ENCODE measurements around the gene KRT32. TPM values are rescaled to one million over a fixed set of nuclear protein-coding genes. Genes with fewer than 3 reads are reported as not detected.

KRT32 gene
- total RNA-seq, 1 donor from 2014 or later, result not detected

- H3K27ac Mint-ChIP-seq, result no peak overlapping the region
- TF ChIP-seq CTCF (IDR thresholded peaks at IDR 0.05; ENCODE audit: unreplicated experiment), result no peak
- H3K4me1 Mint-ChIP-seq (ENCODE audit: low read depth), result peaks cover 21% of the 10 kb centered on the region
- peaks cover 17% of the 10 kb centered on the region for H3K27me3 Mint-ChIP-seq
- no peak overlapping the region for H3K4me3 Mint-ChIP-seq (ENCODE audit: low read depth)
- no peaks in the 10 kb centered on the region for H3K9me3 Mint-ChIP-seq (ENCODE audit: low read depth)
- no peak for DNase-seq (ENCODE audit: low spot score, unreplicated experiment)
- no peaks in the 10 kb centered on the region for H3K36me3 Mint-ChIP-seq (ENCODE audit: insufficient read depth)
Observed at GRCh38 chr17:41420134-41420533, 47.1 kb downstream of the KRT32 start.

- H3K36me3 Mint-ChIP-seq (ENCODE audit: insufficient read depth), result no peaks in the 10 kb centered on the region
- H3K4me1 Mint-ChIP-seq (ENCODE audit: low read depth), result peaks cover 21% of the 10 kb centered on the region
- no peak for DNase-seq (ENCODE audit: low spot score, unreplicated experiment)
- no peak overlapping the region for H3K4me3 Mint-ChIP-seq (ENCODE audit: low read depth)
- peaks cover 15% of the 10 kb centered on the region for H3K27me3 Mint-ChIP-seq
- no peaks in the 10 kb centered on the region for H3K9me3 Mint-ChIP-seq (ENCODE audit: low read depth)
- no peak overlapping the region for H3K27ac Mint-ChIP-seq
- no peak for TF ChIP-seq CTCF (IDR thresholded peaks at IDR 0.05; ENCODE audit: unreplicated experiment)
Observed at GRCh38 chr17:41419716-41420115, 47.5 kb downstream of the KRT32 start.

- Mint-ChIP-seq H3K4me1 (ENCODE audit: low read depth) (peaks cover 21% of the 10 kb centered on the region), H3K27me3 (peaks cover 15% of the 10 kb centered on the region), H3K4me3 (ENCODE audit: low read depth) (no peak overlapping the region), H3K27ac (no peak overlapping the region), H3K9me3 (ENCODE audit: low read depth) (no peaks in the 10 kb centered on the region), H3K36me3 (ENCODE audit: insufficient read depth) (no peaks in the 10 kb centered on the region)
- no peak for TF ChIP-seq CTCF (IDR thresholded peaks at IDR 0.05; ENCODE audit: unreplicated experiment)
- DNase-seq (ENCODE audit: low spot score, unreplicated experiment), result no peak
Observed at GRCh38 chr17:41418116-41418860, 48.9 kb downstream of the KRT32 start.

DNA sequence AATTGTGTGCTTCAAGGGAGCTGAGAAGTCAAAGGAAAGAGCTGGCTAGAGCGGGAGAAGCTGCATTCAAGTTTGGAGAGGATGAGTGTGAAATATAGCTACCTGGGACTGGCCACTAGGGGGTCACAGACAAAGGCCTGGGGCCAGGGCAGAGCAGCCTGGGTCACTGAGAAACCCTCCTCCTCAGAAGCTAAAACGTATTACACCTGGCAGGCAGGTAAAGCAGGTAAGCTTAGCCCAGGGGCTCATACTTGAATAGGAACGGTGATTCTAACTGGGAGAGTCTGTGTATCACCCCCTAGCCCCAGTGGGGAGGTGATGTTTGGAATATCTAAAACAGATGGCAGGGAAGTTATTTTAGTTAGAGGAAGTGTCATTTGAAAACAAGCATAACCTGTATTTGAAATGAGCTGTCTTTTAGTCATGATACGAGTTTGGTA lies 49.6 kb downstream of the KRT32 start:
- Mint-ChIP-seq H3K9me3 (ENCODE audit: low read depth) (no peaks in the 10 kb centered on the region), H3K27me3 (peaks cover 15% of the 10 kb centered on the region), H3K4me3 (ENCODE audit: low read depth) (no peak overlapping the region), H3K4me1 (ENCODE audit: low read depth) (peaks cover 22% of the 10 kb centered on the region), H3K36me3 (ENCODE audit: insufficient read depth) (no peaks in the 10 kb centered on the region), H3K27ac (no peak overlapping the region)
- DNase-seq (ENCODE audit: low spot score, unreplicated experiment), result peak; percentile 26
- peak; percentile 70 for TF ChIP-seq CTCF (IDR thresholded peaks at IDR 0.05; ENCODE audit: unreplicated experiment)

DNA sequence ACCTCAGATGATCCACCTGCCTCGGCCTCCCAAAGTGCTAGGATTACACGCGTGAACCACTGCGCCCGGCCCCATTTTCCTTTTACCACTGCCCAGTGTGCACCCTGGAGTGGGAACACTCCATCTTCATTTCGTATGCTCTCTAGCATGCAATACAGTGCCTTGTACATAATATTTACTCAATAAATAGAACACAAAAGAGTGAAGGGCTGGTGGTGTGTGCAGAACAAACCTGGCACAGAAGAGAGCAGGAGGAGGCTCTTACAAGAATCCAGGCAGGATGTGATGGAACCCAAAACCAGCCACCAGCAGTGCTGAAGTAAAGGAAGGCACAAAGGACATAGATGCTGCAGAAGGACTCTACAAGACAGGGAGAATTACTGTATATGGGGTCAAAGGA lies 50.1 kb downstream of the KRT32 start:
- no peak for DNase-seq (ENCODE audit: low spot score, unreplicated experiment)
- no peak overlapping the region for H3K27ac Mint-ChIP-seq
- no peaks in the 10 kb centered on the region for H3K36me3 Mint-ChIP-seq (ENCODE audit: insufficient read depth)
- peaks cover 22% of the 10 kb centered on the region for H3K4me1 Mint-ChIP-seq (ENCODE audit: low read depth)
- TF ChIP-seq CTCF (IDR thresholded peaks at IDR 0.05; ENCODE audit: unreplicated experiment), result no peak
- H3K4me3 Mint-ChIP-seq (ENCODE audit: low read depth), result no peak overlapping the region
- H3K27me3 Mint-ChIP-seq, result peaks cover 15% of the 10 kb centered on the region
- H3K9me3 Mint-ChIP-seq (ENCODE audit: low read depth), result no peaks in the 10 kb centered on the region

Measured in progenitor cell of endocrine pancreas (in vitro differentiated cells).